Measurements from ENCODE around the gene CABLES1.
"Not testable (repeated sequence)": the region's sequence is repeated elsewhere in the genome, so short reads cannot be mapped to it uniquely, and the experiment has no call there.

The CABLES1 gene

DNA sequence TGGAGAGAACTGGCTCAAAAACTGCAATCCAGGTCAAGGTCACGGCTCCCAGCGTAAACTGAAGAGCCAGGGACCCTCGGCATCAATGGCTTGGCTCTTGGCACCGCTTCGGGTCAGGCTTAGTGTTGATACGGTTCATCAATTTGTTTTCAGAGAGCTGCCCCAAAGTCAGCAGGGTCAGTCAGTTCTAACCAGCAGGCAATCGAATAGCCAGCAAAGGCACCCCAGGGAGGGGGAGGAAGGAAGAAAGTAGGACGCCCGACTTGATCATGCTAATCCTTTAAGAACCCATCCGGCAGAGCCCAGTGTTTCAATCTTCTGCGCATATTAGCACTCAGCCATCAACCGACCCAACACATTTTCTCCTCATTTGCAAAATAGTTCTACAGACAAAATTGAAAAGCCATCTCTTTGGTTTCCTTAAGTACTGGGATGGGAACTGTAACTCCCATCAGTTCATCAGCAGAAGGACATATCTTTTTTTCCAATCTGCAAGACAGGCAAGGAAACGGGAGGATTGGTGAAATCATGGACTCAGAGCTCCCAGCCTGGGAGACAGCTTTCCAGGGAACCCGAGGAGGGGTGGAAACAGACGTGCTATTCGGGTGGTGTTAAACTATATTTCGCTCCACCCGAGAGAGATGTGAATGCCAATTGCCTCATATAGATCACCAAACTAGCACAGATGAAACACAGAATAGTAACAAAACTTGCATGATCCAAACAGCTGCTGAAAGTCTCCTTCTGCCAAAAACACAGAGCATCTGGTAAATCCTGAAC lies 40.7 kb upstream of the CABLES1 start:
- DNase-seq (ENCODE audit: low read depth), result no peak
- no peak for TF ChIP-seq CTCF (conservative IDR thresholded peaks at IDR 0.05; ENCODE audit: low read length)
- H3K4me3 ChIP-seq (ENCODE audit: low read length), result no peak overlapping the region

DNA sequence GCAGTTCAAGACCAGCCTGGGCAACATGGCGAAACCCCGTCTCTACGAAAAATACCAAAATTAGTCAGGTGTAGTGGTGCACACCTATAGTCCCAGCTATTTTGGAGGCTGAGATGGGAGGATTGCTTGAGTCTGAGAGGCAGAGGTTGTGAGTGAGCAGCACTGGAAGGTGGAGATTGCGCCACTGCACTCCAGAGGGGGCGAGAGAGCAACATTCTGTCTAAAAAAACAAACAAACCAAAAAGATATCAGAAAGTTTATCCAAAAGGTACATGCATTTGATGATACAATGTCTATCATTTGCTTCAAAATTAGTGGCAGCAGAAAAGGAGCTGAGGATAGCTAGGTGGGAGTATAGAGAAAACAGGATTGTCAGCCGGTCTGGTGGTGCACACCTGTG lies 39.8 kb upstream of the CABLES1 start:
- no peak for DNase-seq (ENCODE audit: low read depth)
- 0 out of 2 replicates have a peak, but pooled peaks have one; percentile 3 for TF ChIP-seq CTCF (conservative IDR thresholded peaks at IDR 0.05; ENCODE audit: low read length)
- H3K4me3 ChIP-seq (ENCODE audit: low read length), result no peak overlapping the region

GRCh38 chr18:23097016-23097415 lies 38.3 kb upstream of the CABLES1 start:
- not testable (repeated sequence) for H3K4me3 ChIP-seq (ENCODE audit: low read length); DNase-seq (ENCODE audit: low read depth)

GRCh38 chr18:23099621-23100020 lies 35.7 kb upstream of the CABLES1 start:
- no peak for DNase-seq (ENCODE audit: low read depth)
- no peak overlapping the region for H3K4me3 ChIP-seq (ENCODE audit: low read length)
- no peak for TF ChIP-seq CTCF (conservative IDR thresholded peaks at IDR 0.05; ENCODE audit: low read length)

- DNase-seq (ENCODE audit: low read depth), result no peak
- no peak for TF ChIP-seq CTCF (conservative IDR thresholded peaks at IDR 0.05; ENCODE audit: low read length)
- no peak overlapping the region for H3K4me3 ChIP-seq (ENCODE audit: low read length)
Measured at GRCh38 chr18:23101861-23102432, 33.3 kb upstream of the CABLES1 start.

GRCh38 chr18:23102493-23103261 lies 32.6 kb upstream of the CABLES1 start:
- H3K4me3 ChIP-seq (ENCODE audit: low read length), result no peak overlapping the region
- no peak for TF ChIP-seq CTCF (conservative IDR thresholded peaks at IDR 0.05; ENCODE audit: low read length)
- no peak for DNase-seq (ENCODE audit: low read depth)

- DNase-seq (ENCODE audit: low read depth), result no peak
- TF ChIP-seq CTCF (conservative IDR thresholded peaks at IDR 0.05; ENCODE audit: low read length), result no peak
- H3K4me3 ChIP-seq (ENCODE audit: low read length), result no peak overlapping the region
Measured at GRCh38 chr18:23103449-23103848, 31.8 kb upstream of the CABLES1 start.
